Anterior cingulate cortex (tissue), 58 donors: ENCODE measurements around the gene PPFIA2.
A peak's percentile ranks its signal among the peaks of the same experiment; 100 is the strongest.

Experiments used
- DNase-seq, 58 donors: peaks; one replicate each; lab custom pipeline; 2025; lab: John Stamatoyannopoulos, UW

PPFIA2 gene

GRCh38 chr12:81570234-81570633, 188.9 kb downstream of the PPFIA2 start:
- peak in 5 of 58 donors; percentile 1 to 26 (median 9) for DNase-seq

- DNase-seq: no peak
These were observed 194.9 kb downstream of the PPFIA2 start for GRCh38 chr12:81564237-81564636.

GRCh38 chr12:81558031-81558430, 201.1 kb downstream of the PPFIA2 start:
- DNase-seq: no peak

- peak in 1 of 58 donors; percentile 1 for DNase-seq
These were observed 212.3 kb downstream of the PPFIA2 start for GRCh38 chr12:81546811-81547210.

GRCh38 chr12:81543621-81544139, 215.5 kb downstream of the PPFIA2 start:
- DNase-seq: no peak

- no peak for DNase-seq
These were observed 216.8 kb downstream of the PPFIA2 start for GRCh38 chr12:81542065-81543010.

GRCh38 chr12:81541121-81541520, 218.0 kb downstream of the PPFIA2 start:
- DNase-seq: no peak

GRCh38 chr12:81539279-81539678, 219.9 kb downstream of the PPFIA2 start:
- no peak for DNase-seq

GRCh38 chr12:81533054-81533453, 226.1 kb downstream of the PPFIA2 start:
- no peak for DNase-seq

- DNase-seq: no peak
These were observed 228.8 kb downstream of the PPFIA2 start for GRCh38 chr12:81530352-81530751.

GRCh38 chr12:81520064-81520945, 238.8 kb downstream of the PPFIA2 start:
- DNase-seq: no peak

- no peak for DNase-seq
These were observed 240.5 kb downstream of the PPFIA2 start for GRCh38 chr12:81518638-81519037.

- DNase-seq: no peak
These were observed 241.9 kb downstream of the PPFIA2 start for GRCh38 chr12:81517296-81517695.

GRCh38 chr12:81502912-81503695, 256.0 kb downstream of the PPFIA2 start:
- no peak for DNase-seq

GRCh38 chr12:81500788-81501187, 258.4 kb downstream of the PPFIA2 start:
- no peak for DNase-seq

- no peak for DNase-seq
These were observed 259.3 kb downstream of the PPFIA2 start for GRCh38 chr12:81499809-81500208.

GRCh38 chr12:81492131-81492720, 266.9 kb downstream of the PPFIA2 start:
- DNase-seq: no peak

GRCh38 chr12:81472934-81473333, 286.2 kb downstream of the PPFIA2 start:
- DNase-seq: no peak

GRCh38 chr12:81470923-81471322, 288.2 kb downstream of the PPFIA2 start:
- DNase-seq: no peak

- peak in 4 of 58 donors; percentile 1 to 56 (median 24) for DNase-seq
These were observed 290.9 kb downstream of the PPFIA2 start for GRCh38 chr12:81468206-81468605.
